Endothelial cell of umbilical vein (primary cell): ENCODE measurements around the gene CDK18. TPM values are rescaled to one million over a fixed set of nuclear protein-coding genes. Genes with fewer than 3 reads are reported as not detected.

Experiments
- BruUV-seq: library from RNA; stranded (reverse); fragments of 400-500 nt; replicated peaks from 2 replicates; lab custom pipeline; 2021; lab: Mats Ljungman, UMichigan
- CTCF ChIA-PET: fragments of 300-600, 350-600 bp; sonication (Branson Sonifier 250); formaldehyde crosslinking; loops from one replicate; lab custom pipeline; 2021; ENCODE audit warnings: antibody characterized with exemption, inconsistent platforms; lab: Charles Lee
- POLR2A ChIA-PET: fragments of 300-600, 350-600 bp; sonication (Branson Sonifier 250); formaldehyde crosslinking; loops from one replicate; lab custom pipeline; 2021; ENCODE audit warnings: antibody characterized with exemption, inconsistent platforms; lab: Charles Lee
- DNase-seq: peaks from one replicate; pipeline ENCODE4 v3.0.0-alpha.2; 2011; ENCODE audit warnings: low read depth, low spot score
- FAIRE-seq: peaks from 2 replicates; lab custom pipeline; 2011; peaks lifted over from hg19 to GRCh38; lab: Jason Lieb, UNC
- H2AFZ ChIP-seq: 2 replicates; pipeline ENCODE4 v1.6.0; 2012; ENCODE audit warnings: low read depth, low read length, control low read depth, inconsistent platforms
- H3K27ac ChIP-seq: 2 replicates; pipeline ENCODE4 v1.5.1; 2011; ENCODE audit warnings: low read depth, mild to moderate bottlenecking, control low read depth, low read length, moderate library complexity; ENCODE audit not compliant: insufficient read depth
- H3K27me3 ChIP-seq, 2 experiments: 2 replicates each; pipeline versions ENCODE4 v1.6.0 to v1.6.1; 2011; ENCODE audit warnings: low read length in 2 of 2, mixed read lengths in 1 of 2; ENCODE audit not compliant: control insufficient read depth in 2 of 2, insufficient read depth in 2 of 2
- H3K36me3 ChIP-seq, 2 experiments: 2 replicates in 1 of 2; 3 replicates in 1 of 2; pipeline ENCODE4 v1.5.1; 2011; ENCODE audit warnings: low read length in 2 of 2, mild to moderate bottlenecking in 1 of 2, moderate library complexity in 1 of 2; ENCODE audit not compliant: control insufficient read depth in 2 of 2, insufficient read depth in 2 of 2; ENCODE audit errors: extremely low read depth in 1 of 2
- H3K4me1 ChIP-seq: 3 replicates; pipeline ENCODE4 v1.5.1; 2011; ENCODE audit warnings: mild to moderate bottlenecking, low read length; ENCODE audit not compliant: control insufficient read depth, insufficient read depth; ENCODE audit errors: extremely low read depth
- H3K4me2 ChIP-seq: 2 replicates; pipeline ENCODE4 v1.6.1; 2011; ENCODE audit warnings: low read length, control low read depth, mixed read lengths; ENCODE audit not compliant: insufficient read depth
- H3K4me3 ChIP-seq, 3 experiments: fragments of 200-600 bp in 1 of 3; sonication (generic), shearing (Covaris generic) in 1 of 3; replicated peaks in 1 of 3; 2 replicates each; pipeline ENCODE4 v1.5.1; 2011 to 2016; ENCODE audit warnings: control low read depth in 3 of 3, low read length in 3 of 3, mild to moderate bottlenecking in 2 of 3, inconsistent platforms in 1 of 3, low read depth in 1 of 3, moderate library complexity in 1 of 3; ENCODE audit not compliant: insufficient read depth in 1 of 3
- H3K79me2 ChIP-seq: 2 replicates; pipeline ENCODE4 v1.6.0; 2012; ENCODE audit warnings: low read length, inconsistent platforms; ENCODE audit not compliant: control insufficient read depth, insufficient read depth
- H3K9ac ChIP-seq: replicated peaks from 2 replicates; pipeline ENCODE3; 2011; ENCODE audit warnings: low read length, control low read depth; ENCODE audit not compliant: insufficient read depth; ENCODE audit errors: extremely low read depth
- H3K9me1 ChIP-seq: replicated peaks from 3 replicates; pipeline ENCODE4 v1.6.0; 2011; ENCODE audit warnings: mild to moderate bottlenecking, low read length; ENCODE audit not compliant: control insufficient read depth, insufficient read depth; ENCODE audit errors: extremely low read depth
- H3K9me3 ChIP-seq: replicated peaks from 2 replicates; pipeline ENCODE4 v1.5.1; 2012; ENCODE audit warnings: low read length, inconsistent platforms; ENCODE audit not compliant: control insufficient read depth, insufficient read depth
- H4K20me1 ChIP-seq: replicated peaks from 2 replicates; pipeline ENCODE3; 2011; ENCODE audit warnings: mild to moderate bottlenecking, low read length; ENCODE audit not compliant: control insufficient read depth, insufficient read depth; ENCODE audit errors: extremely low read depth
- CTCF ChIP-seq, 2 donors: IDR thresholded peaks; 1 replicate in 1 of 2; 2 replicates in 1 of 2; pipeline ENCODE4 v1.5.1; 2011; ENCODE audit warnings: low read length in 2 of 2, mild to moderate bottlenecking in 2 of 2, moderate library complexity in 2 of 2, control low read depth in 1 of 2, inconsistent platforms in 1 of 2, low read depth in 1 of 2; ENCODE audit not compliant: insufficient read depth in 1 of 2; ENCODE audit errors: extremely low read depth in 1 of 2
- EZH2 ChIP-seq: IDR thresholded peaks from 2 replicates; pipeline ENCODE4 v1.6.1; 2012; ENCODE audit warnings: borderline replicate concordance, low read depth, mild to moderate bottlenecking, moderate library complexity, low read length, inconsistent platforms; ENCODE audit not compliant: severe bottlenecking
- FOS ChIP-seq: IDR thresholded peaks from 2 replicates; pipeline ENCODE4 v1.6.1; 2011; ENCODE audit warnings: mild to moderate bottlenecking, low read length, moderate library complexity, borderline replicate concordance; ENCODE audit not compliant: insufficient read depth
- GATA2 ChIP-seq: IDR thresholded peaks from 2 replicates; pipeline ENCODE4 v1.7.0; 2011; ENCODE audit warnings: low read depth, mild to moderate bottlenecking, moderate library complexity, mixed read lengths, low read length; ENCODE audit not compliant: insufficient read length, insufficient read depth
- JUN ChIP-seq: IDR thresholded peaks from 2 replicates; pipeline ENCODE4 v1.6.1; 2011; ENCODE audit warnings: borderline replicate concordance, low read depth; ENCODE audit not compliant: insufficient read length, insufficient read depth
- MAX ChIP-seq: IDR thresholded peaks from 2 replicates; pipeline ENCODE4 v1.6.1; 2011; ENCODE audit not compliant: insufficient read depth, insufficient read length
- MYC ChIP-seq: IDR thresholded peaks from one replicate; pipeline ENCODE4 v1.6.1; 2011; ENCODE audit warnings: mild to moderate bottlenecking, low read depth, low read length
- POLR2A ChIP-seq: IDR thresholded peaks from 2 replicates; pipeline ENCODE4 v1.6.1; 2012; ENCODE audit warnings: low read depth, mild to moderate bottlenecking, control low read depth, low read length
- POLR2AphosphoS5 ChIP-seq: IDR thresholded peaks from 2 replicates; pipeline ENCODE4 v1.6.1; 2012; ENCODE audit warnings: low read depth, mild to moderate bottlenecking, control low read depth, low read length, moderate library complexity; ENCODE audit not compliant: insufficient read depth
- dilution Hi-C: fragments of 300-500 bp; cut with MboI; formaldehyde crosslinking; loops from one replicate; pipeline ENCODE4 v1.15.0; 2019; ENCODE audit warnings: low sequenced_read_pairs; ENCODE audit not compliant: extremely low pct_ligation_motif_present
- intact Hi-C: fragments of 100-400 bp; cut with micrococcal nuclease; formaldehyde crosslinking; loops from one replicate; pipeline ENCODE4 v1.10.0; 2022
- polyA plus RNA-seq, 4 experiments: library from polyadenylated mRNA; depleted of rRNA in 3 of 4; stranded (reverse) in 3 of 4; unstranded in 1 of 4; fragments of >200 nt; gene quantifications; 2 replicates each; pipeline versions ENCODE4 v1.2.1 to v1.2.3, GENCODE V29; 2011 to 2012; ENCODE audit warnings: missing spikeins in 1 of 4
- total RNA-seq: library from RNA; stranded (reverse); gene quantifications from 2 replicates; pipeline ENCODE4 v1.2.3, GENCODE V29; 2021

CDK18 gene
- total and polyA plus RNA-seq, 2 donors (not counting 3 experiments of a cell fraction or from before 2014, with no cell fraction given): 0.17 to 1.2 TPM

GRCh38 chr1:205486258-205486657 lies 18.2 kb upstream of the CDK18 start:
- dilution Hi-C loops: no loop called here
- H3K27ac ChIP-seq: no peak overlapping the region
- intact Hi-C loops: no loop called here
- ChIA-PET CTCF (interaction anchor here (0.9 to 9.1 kb wide), 31 partner anchors 8 to 425 kb away, joined by 3 to 360 read pairs (median 11); partner anchors contain the start of gene LEMD1), POLR2A (no interaction called here)
- FAIRE-seq (no peak), DNase-seq (no peak)
- no peaks in the 10 kb centered on the region for H3K79me2 ChIP-seq
- no peaks in the 10 kb centered on the region for H3K36me3 ChIP-seq
- H3K27me3 ChIP-seq: peaks cover 5 to 16% of the 10 kb centered on the region in 2 experiments
- no peaks in the 10 kb centered on the region for H3K4me1 ChIP-seq
- BruUV-seq: no TSS peak
- H3K4me3 ChIP-seq: no peak overlapping the region
- no peak overlapping the region for H2AFZ ChIP-seq
- no peaks in the 10 kb centered on the region for H3K9me3 ChIP-seq
- H3K9me1 ChIP-seq: no peaks in the 10 kb centered on the region
- no peak for TF ChIP-seq MAX
- no peak for TF ChIP-seq EZH2
- TF ChIP-seq POLR2A: no peak
- no peak for TF ChIP-seq GATA2
- no peak for TF ChIP-seq JUN
- no peak for TF ChIP-seq POLR2AphosphoS5
- no peak for TF ChIP-seq FOS
- no peak for TF ChIP-seq CTCF (IDR thresholded peaks at IDR 0.05; ENCODE audit: extremely low read depth in 1 of 2, insufficient read depth in 1 of 2, low read depth in 1 of 2, low read length in 2 of 2)
- no peak for TF ChIP-seq MYC
- no peak overlapping the region for H3K9ac ChIP-seq
- H4K20me1 ChIP-seq: no peaks in the 10 kb centered on the region
- H3K4me2 ChIP-seq: no peak overlapping the region
